GM12878 (cell line): ENCODE results near the gene LHFPL3. TPM values are rescaled to one million over a fixed set of nuclear protein-coding genes. Genes with fewer than 3 reads are reported as not detected.

Experiments
- ATAC-seq: fragments of 200-7000 bp; cut with Tn5 transposase; 3 replicates; pipeline ENCODE4 v1.9.1; 2020; ENCODE audit warnings: mild to moderate bottlenecking, moderate library complexity
- BruUV-seq: library from RNA; stranded (reverse); fragments of 400-500 nt; replicated peaks from 2 replicates; lab custom pipeline; 2021; lab: Mats Ljungman, UMichigan
- CTCF ChIA-PET: fragments of 300-600 bp; sonication (Branson Sonifier 250); formaldehyde crosslinking; extraction: SDS; loops from one replicate; lab custom pipeline; 2021; ENCODE audit warnings: inconsistent platforms; lab: Yijun Ruan, JAX
- POLR2A ChIA-PET: fragments of 350-600 bp; formaldehyde crosslinking; extraction: SDS; loops from one replicate; lab custom pipeline; 2021; ENCODE audit warnings: inconsistent platforms; lab: Charles Lee
- RAD21 ChIA-PET: fragments of 300-600 bp; sonication (Branson Sonifier 250); formaldehyde crosslinking; loops from one replicate; lab custom pipeline; 2023; ENCODE audit warnings: antibody characterized with exemption; ENCODE audit not compliant: unreplicated experiment; lab: Charles Lee
- SMC1A ChIA-PET: fragments of 300-600 bp; sonication (Branson Sonifier 250); formaldehyde crosslinking; loops from one replicate; lab custom pipeline; 2023; ENCODE audit not compliant: unreplicated experiment, uncharacterized antibody; lab: Charles Lee
- DNase-seq: peaks from one replicate; pipeline ENCODE4 v3.0.0-alpha.2; 2011; ENCODE audit warnings: low read depth, low spot score
- FAIRE-seq: peaks from 3 replicates; lab custom pipeline; 2011; peaks lifted over from hg19 to GRCh38; lab: Jason Lieb, UNC
- H2AFZ ChIP-seq: 2 replicates; pipeline ENCODE4 v1.6.0; 2011; ENCODE audit warnings: low read depth, low read length, control low read depth; ENCODE audit not compliant: control insufficient read depth
- H3K27ac ChIP-seq: 2 replicates; pipeline ENCODE4 v1.5.1; 2011; ENCODE audit warnings: control low read depth; ENCODE audit not compliant: control insufficient read depth, insufficient read depth
- H3K27me3 ChIP-seq, 2 experiments: replicated peaks in 1 of 2; 2 replicates each; pipeline versions ENCODE4 v1.6.0 to v1.6.1; 2011; ENCODE audit warnings: low read length in 1 of 2; ENCODE audit not compliant: control insufficient read depth in 2 of 2, insufficient read depth in 2 of 2
- H3K36me3 ChIP-seq, 2 experiments: 2 replicates each; pipeline ENCODE4 v1.5.1; 2011; ENCODE audit warnings: low read length in 1 of 2; ENCODE audit not compliant: control insufficient read depth in 2 of 2, insufficient read depth in 2 of 2
- H3K4me1 ChIP-seq: 2 replicates; pipeline ENCODE4 v1.6.1; 2011; ENCODE audit warnings: mild to moderate bottlenecking, low read length, moderate library complexity, mixed read lengths; ENCODE audit not compliant: control insufficient read depth, insufficient read depth
- H3K4me2 ChIP-seq: 2 replicates; pipeline ENCODE4 v1.6.0; 2011; ENCODE audit warnings: control low read depth; ENCODE audit not compliant: control insufficient read depth, insufficient read depth
- H3K4me3 ChIP-seq: fragments of 200-600 bp; sonication (generic); 2 replicates; pipeline ENCODE4 v1.5.1; 2016
- H3K79me2 ChIP-seq: 2 replicates; pipeline ENCODE4 v1.6.0; 2011; ENCODE audit warnings: low read length; ENCODE audit not compliant: control insufficient read depth, insufficient read depth
- H3K9ac ChIP-seq: 2 replicates; pipeline ENCODE4 v1.8.0; 2011; ENCODE audit warnings: low read length, control low read depth, mixed read lengths; ENCODE audit not compliant: control insufficient read depth, insufficient read depth
- H3K9me3 ChIP-seq: replicated peaks from 3 replicates; pipeline ENCODE4 v1.5.1; 2011; ENCODE audit warnings: mild to moderate bottlenecking, low read length; ENCODE audit not compliant: control insufficient read depth, insufficient read depth
- H4K20me1 ChIP-seq: 2 replicates; pipeline ENCODE4 v1.6.0; 2011; ENCODE audit not compliant: control insufficient read depth, insufficient read depth
- FOXK2 ChIP-seq: fragments of 450-650 bp; IDR thresholded peaks from 2 replicates; pipeline ENCODE4 v1.6.1; 2017; ENCODE audit warnings: mild to moderate bottlenecking, moderate library complexity
- LARP7 ChIP-seq: fragments of 450-650 bp; IDR thresholded peaks from 2 replicates; pipeline ENCODE4 v1.6.1; 2017; ENCODE audit warnings: mild to moderate bottlenecking
- SREBF1 ChIP-seq: IDR thresholded peaks from 2 replicates; pipeline ENCODE4 v1.6.1; 2012; ENCODE audit warnings: mild to moderate bottlenecking, low read length
- SUZ12 ChIP-seq: fragments of 200-600 bp; sonication (generic); IDR thresholded peaks from one replicate; pipeline ENCODE4 v1.6.1; 2018; ENCODE audit warnings: antibody characterized with exemption, mild to moderate bottlenecking; ENCODE audit not compliant: unreplicated experiment
- WRNIP1 ChIP-seq: IDR thresholded peaks from 2 replicates; pipeline ENCODE4 v1.6.1; 2011; ENCODE audit warnings: low read depth, low read length, improper control_type of control experiment, borderline replicate concordance
- WGBS: methylation state at CpG from one replicate; pipeline ENCODE4 v1.1.6; 2016; ENCODE audit warnings: low lambda C conversion rate; ENCODE audit not compliant: insufficient replicate concordance, insufficient coverage; ENCODE audit errors: missing lambda C conversion rate; 5-methylcytosine and 5-hydroxymethylcytosine counted together
- in situ Hi-C: fragments of 300-500 bp; cut with MboI; formaldehyde crosslinking; loops from 9 replicates; pipeline ENCODE4 v1.14.3; 2018; ENCODE audit warnings: mixed read lengths
- intact Hi-C: fragments of 100-400 bp; cut with micrococcal nuclease; formaldehyde crosslinking; loops from one replicate; pipeline ENCODE4 v1.14.2; 2022; ENCODE audit not compliant: unreplicated experiment
- polyA plus RNA-seq, 11 experiments: library from polyadenylated mRNA; depleted of rRNA in 4 of 11; unstranded in 6 of 11; stranded (reverse) in 5 of 11; fragments of >200 nt; fragmentation: Nextera tagmentation in 4 of 11; fragmentation: Illumina TruSeq in 1 of 11; extraction: Ambion mirVana in 4 of 11; extraction: Trizol in 1 of 11; gene quantifications; 1 replicate in 1 of 11; 2 replicates in 10 of 11; pipeline versions ENCODE4 v1.2.1 to v1.2.3, GENCODE V29; 2011 to 2016; ENCODE audit warnings: inconsistent platforms in 2 of 11, missing spikeins in 2 of 11, low read depth in 1 of 11
- total RNA-seq, 4 experiments: library from RNA; depleted of rRNA in 3 of 4; stranded (reverse); fragments of >200 nt in 3 of 4; fragmentation: Illumina TruSeq in 1 of 4; extraction: Trizol in 1 of 4; gene quantifications; 2 replicates each; pipeline versions ENCODE4 v1.2.1 to v1.2.3, GENCODE V29; 2013 to 2021

The LHFPL3 gene
- total and polyA plus RNA-seq, 10 of the 15 experiments (the other 5 are each of a cell fraction or from before 2014, with no cell fraction given) = 0.09 TPM; not detected in 9

GRCh38 chr7:104883248-104883717 lies 554.9 kb downstream of the LHFPL3 start:
- intact Hi-C loops = loop anchor here (1.0 kb wide), 2 partner anchors 14 to 35 kb away; no protein-coding TSS in a partner anchor
- SMC1A ChIA-PET = interaction anchor here (0.6 to 15.7 kb wide), 28 partner anchors 10 to 1309 kb away, joined by 3 to 413 read pairs (median 4); no protein-coding TSS in a partner anchor
- peak overlapping the region; percentile 27 for H2AFZ ChIP-seq
- DNase-seq (no peak), ATAC-seq (peak; percentile 31), FAIRE-seq (no peak)
- no peak overlapping the region for H3K27ac ChIP-seq
- TF ChIP-seq FOXK2 (no peak), SUZ12 (no peak), LARP7 (0 out of 2 replicates have a peak, but pooled peaks have one; percentile 42), WRNIP1 (0 out of 2 replicates have a peak, but pooled peaks have one; percentile 59), SREBF1 (no peak)
- in situ Hi-C loops = loop anchor here (5.0 kb wide), 1 partner anchor 34 kb away; no protein-coding TSS in a partner anchor
- H3K36me3 ChIP-seq = no peaks in the 10 kb centered on the region
- H3K9ac ChIP-seq = no peak overlapping the region
- H3K4me1 ChIP-seq = peaks cover 22% of the 10 kb centered on the region
- RAD21 ChIA-PET = interaction anchor here (0.6 to 7.8 kb wide), 28 partner anchors 10 to 1099 kb away, joined by 3 to 217 read pairs (median 6); partner anchors contain the start of gene RINT1
- H3K79me2 ChIP-seq = no peaks in the 10 kb centered on the region
- peaks cover 10% of the 10 kb centered on the region; the same call in 2 of the 3 replicates for H3K9me3 ChIP-seq
- 33% methylated on average over 6 of the region's 6 CpGs for WGBS
- H4K20me1 ChIP-seq = no peaks in the 10 kb centered on the region
- no peak overlapping the region for H3K4me3 ChIP-seq
- no TSS peak for BruUV-seq
- POLR2A ChIA-PET = interaction anchor here (0.5 to 3.4 kb wide), 9 partner anchors 9 to 242 kb away, joined by 3 to 25 read pairs (median 4); no protein-coding TSS in a partner anchor
- CTCF ChIA-PET = interaction anchor here (0.6 to 22.2 kb wide), 42 partner anchors 8 to 1311 kb away, joined by 3 to 581 read pairs (median 4); no protein-coding TSS in a partner anchor
- no peak overlapping the region; the same call in 1 of the 2 replicates for H3K4me2 ChIP-seq
- H3K27me3 ChIP-seq = no peaks in the 10 kb centered on the region
